Body of pancreas (tissue), 4 donors: ENCODE data around the gene RPLP2. TPM values are rescaled to one million over a fixed set of nuclear protein-coding genes. Genes with fewer than 3 reads are reported as not detected.

Source experiments
- ATAC-seq: fragments of 150-250 bp; one replicate; pipeline ENCODE4 v1.9.1; 2016
- DNase-seq, 4 donors: peaks; one replicate each; pipeline ENCODE4 v3.0.0-alpha.2; 2019
- H3K27ac ChIP-seq, 4 donors: fragments of 200-600 bp; sonication (generic); 1 replicate in 3 of 4; 2 replicates in 1 of 4; pipeline versions ENCODE4 v1.5.1 to v1.6.1; 2016 to 2019; ENCODE audit warnings: mild to moderate bottlenecking in 1 of 4, mixed read lengths in 1 of 4, moderate library complexity in 1 of 4
- H3K27me3 ChIP-seq, 2 donors: fragments of 200-600 bp; sonication (generic); one replicate each; pipeline ENCODE4 v1.6.0; 2016; ENCODE audit warnings: mild to moderate bottlenecking in 1 of 2
- H3K36me3 ChIP-seq, 2 donors: fragments of 200-600 bp; sonication (generic); replicated peaks in 1 of 2; 2 replicates each; pipeline ENCODE4 v1.5.1; 2016; ENCODE audit warnings: low read depth in 2 of 2; ENCODE audit not compliant: insufficient read depth in 1 of 2
- H3K4me1 ChIP-seq: fragments of 200-600 bp; sonication (generic); one replicate; pipeline ENCODE4 v1.6.0; 2016
- H3K4me3 ChIP-seq, 2 donors: fragments of 200-600 bp; sonication (generic); 1 replicate in 1 of 2; 2 replicates in 1 of 2; pipeline ENCODE4 v1.5.1; 2016 to 2019
- H3K9me3 ChIP-seq, 3 donors: fragments of 200-600 bp; sonication (generic); 1 replicate in 2 of 3; 2 replicates in 1 of 3; pipeline ENCODE4 v1.5.1; 2016
- CTCF ChIP-seq, 7 experiments: fragments of 450-650 bp in 4 of 7; fragments of 200-600 bp in 3 of 7; sonication (generic) in 3 of 7; IDR thresholded peaks; one replicate each; pipeline ENCODE4 v1.5.1; 2016 to 2019; ENCODE audit warnings: antibody characterized with exemption in 7 of 7
- POLR2A ChIP-seq, 3 donors: fragments of 450-650 bp; IDR thresholded peaks; one replicate each; pipeline ENCODE4 v1.6.1; 2016; ENCODE audit warnings: antibody characterized with exemption in 3 of 3, mild to moderate bottlenecking in 2 of 3
- whole genome bisulfite sequencing, 2 donors: methylation state at CpG; one replicate each; pipeline ENCODE4 v1.1.5; 2017; 5-methylcytosine and 5-hydroxymethylcytosine counted together
- intact Hi-C: fragments of 100-400 bp; cut with DNase I; formaldehyde crosslinking; loops from one replicate; pipeline ENCODE4 v1.15.1; 2023
- total RNA-seq, 2 donors: library from RNA; depleted of rRNA; stranded (reverse); fragments of >200 nt; gene quantifications; one replicate each; pipeline ENCODE4 v1.1.0, GENCODE V29; 2016

RPLP2 gene
- total RNA-seq, 2 donors from 2014 or later, result 395 to 402 TPM

GRCh38 chr11:794013-794765, 15.6 kb upstream of the RPLP2 start:
- ATAC-seq, result no peak
- 46 to 61% methylated on average over 3 to 31 of the region's 31 CpGs for WGBS, 2 donors

GRCh38 chr11:794766-795633, 14.8 kb upstream of the RPLP2 start:
- DNase-seq, result peak; percentile 90 to 96 (median 94)
- Histone ChIP-seq H3K27ac (peak overlapping the region; percentile 93 to 98 (median 97)), H3K27me3 (no peaks in the 10 kb centered on the region), H3K4me3 (peak overlapping the region; percentile 53 to 61), H3K9me3 (no peaks in the 10 kb centered on the region), H3K4me1 (peaks cover 59% of the 10 kb centered on the region), H3K36me3 (peaks cover 0 to 5% of the 10 kb centered on the region in 2 donors)
- intact Hi-C loops, result no loop called here
- 1 to 23% methylated on average over 14 to 38 of the region's 38 CpGs for WGBS, 2 donors
- peak; percentile 55 for ATAC-seq
- TF ChIP-seq CTCF (IDR thresholded peaks at IDR 0.05) (no peak), POLR2A (IDR thresholded peaks at IDR 0.05) (peak; percentile 66 to 74 (median 66))

More at GRCh38 chr11:794013-794765, 15.6 kb upstream of the RPLP2 start:
- peaks cover 0 to 5% of the 10 kb centered on the region in 2 donors for H3K36me3 ChIP-seq
- H3K4me1 ChIP-seq, result peaks cover 59% of the 10 kb centered on the region
- H3K27me3 ChIP-seq, result no peaks in the 10 kb centered on the region
- peak overlapping the region in 1 of 2 donors; percentile 3 for H3K4me3 ChIP-seq
- intact Hi-C loops, result no loop called here
- DNase-seq, result peak in 2 of 4 donors; percentile 44 to 51
- H3K27ac ChIP-seq, result peak overlapping the region; percentile 93 to 98 (median 97)
- H3K9me3 ChIP-seq, result no peaks in the 10 kb centered on the region
- TF ChIP-seq POLR2A (IDR thresholded peaks at IDR 0.05), result no peak
- TF ChIP-seq CTCF (IDR thresholded peaks at IDR 0.05), result no peak

GRCh38 chr11:795634-796564, 13.9 kb upstream of the RPLP2 start:
- H3K36me3 ChIP-seq, result peaks cover 0 to 5% of the 10 kb centered on the region in 2 donors
- H3K4me1 ChIP-seq, result peaks cover 59% of the 10 kb centered on the region
- peak overlapping the region; percentile 53 to 61 for H3K4me3 ChIP-seq
- DNase-seq (peak; percentile 77 to 87 (median 84)), ATAC-seq (peak; percentile 50)
- WGBS, 2 donors, result 1 to 30% methylated on average over 2 to 26 of the region's 26 CpGs
- TF ChIP-seq POLR2A (IDR thresholded peaks at IDR 0.05) (peak; percentile 60 to 89 (median 76)), CTCF (IDR thresholded peaks at IDR 0.05) (no peak)
- H3K9me3 ChIP-seq, result no peaks in the 10 kb centered on the region
- H3K27me3 ChIP-seq, result no peaks in the 10 kb centered on the region
- intact Hi-C loops, result no loop called here
- peak overlapping the region; percentile 93 to 98 (median 97) for H3K27ac ChIP-seq

GRCh38 chr11:796565-797295, 13.0 kb upstream of the RPLP2 start:
- ATAC-seq, result no peak
- Histone ChIP-seq H3K4me1 (peaks cover 59% of the 10 kb centered on the region), H3K27me3 (no peaks in the 10 kb centered on the region), H3K36me3 (peaks cover 0 to 4% of the 10 kb centered on the region in 2 donors), H3K27ac (peak overlapping the region; percentile 93 to 98 (median 97)), H3K4me3 (peak overlapping the region in 1 of 2 donors; percentile 51), H3K9me3 (no peaks in the 10 kb centered on the region)
- TF ChIP-seq POLR2A (IDR thresholded peaks at IDR 0.05) (no peak), CTCF (IDR thresholded peaks at IDR 0.05) (no peak)
- intact Hi-C loops, result no loop called here
- peak in 2 of 4 donors; percentile 44 to 47 for DNase-seq
- WGBS, 2 donors, result 5 to 12% methylated on average over 4 to 17 of the region's 18 CpGs
